ENCODE measurements around the gene DAZAP2.
"Not testable (repeated sequence)": the region's sequence is repeated elsewhere in the genome, so short reads cannot be mapped to it uniquely, and the experiment has no call there.

Gene DAZAP2

GRCh38 chr12:51253276-51253675 is 14.7 kb downstream of the DAZAP2 start:
- Histone ChIP-seq H3K4me2 (ENCODE audit: low read length) (no peak overlapping the region), H3K36me3 (replicated peaks; ENCODE audit: low read depth, low read length) (no peaks in the 10 kb centered on the region), H3K4me1 (ENCODE audit: low read length) (no peaks in the 10 kb centered on the region), H3K27ac (ENCODE audit: low read length) (no peak overlapping the region), H2AFZ (ENCODE audit: low read depth, low read length) (no peak overlapping the region), H4K20me1 (ENCODE audit: insufficient read depth, low read length) (no peaks in the 10 kb centered on the region), H3K27me3 (ENCODE audit: low read depth, low read length) (no peaks in the 10 kb centered on the region), H3K4me3 (ENCODE audit: low read length) (no peak overlapping the region), H3K9ac (ENCODE audit: low read length) (no peak overlapping the region), H3K9me3 (ENCODE audit: insufficient read depth, low read length) (no peaks in the 10 kb centered on the region), H3K79me2 (ENCODE audit: low read length) (no peaks in the 10 kb centered on the region)
- TF ChIP-seq EZH2phosphoT487 (IDR thresholded peaks at IDR 0.05; ENCODE audit: low read depth) (no peak), CTCF (IDR thresholded peaks at IDR 0.05; ENCODE audit: low read depth, low read length) (no peak)

- TF ChIP-seq CTCF (IDR thresholded peaks at IDR 0.05; ENCODE audit: low read depth, low read length) (no peak), EZH2phosphoT487 (IDR thresholded peaks at IDR 0.05; ENCODE audit: low read depth) (no peak)
- Histone ChIP-seq H3K9ac (ENCODE audit: low read length) (no peak overlapping the region), H3K9me3 (ENCODE audit: insufficient read depth, low read length) (no peaks in the 10 kb centered on the region), H2AFZ (ENCODE audit: low read depth, low read length) (no peak overlapping the region), H3K4me2 (ENCODE audit: low read length) (no peak overlapping the region), H4K20me1 (ENCODE audit: insufficient read depth, low read length) (no peaks in the 10 kb centered on the region), H3K36me3 (replicated peaks; ENCODE audit: low read depth, low read length) (no peaks in the 10 kb centered on the region), H3K79me2 (ENCODE audit: low read length) (no peaks in the 10 kb centered on the region), H3K4me1 (ENCODE audit: low read length) (no peaks in the 10 kb centered on the region), H3K27me3 (ENCODE audit: low read depth, low read length) (no peaks in the 10 kb centered on the region), H3K4me3 (ENCODE audit: low read length) (no peak overlapping the region), H3K27ac (ENCODE audit: low read length) (no peak overlapping the region)
Observed at GRCh38 chr12:51254536-51254935, 15.9 kb downstream of the DAZAP2 start.

- H3K4me3 ChIP-seq (ENCODE audit: low read length); H2AFZ ChIP-seq (ENCODE audit: low read depth, low read length); H3K9me3 ChIP-seq (ENCODE audit: insufficient read depth, low read length); H3K79me2 ChIP-seq (ENCODE audit: low read length); H3K9ac ChIP-seq (ENCODE audit: low read length); H3K4me2 ChIP-seq (ENCODE audit: low read length); H3K27me3 ChIP-seq (ENCODE audit: low read depth, low read length); H4K20me1 ChIP-seq (ENCODE audit: insufficient read depth, low read length); H3K27ac ChIP-seq (ENCODE audit: low read length); H3K4me1 ChIP-seq (ENCODE audit: low read length); H3K36me3 ChIP-seq (replicated peaks; ENCODE audit: low read depth, low read length): not testable (repeated sequence)
Observed at GRCh38 chr12:51259600-51259999, 21.0 kb downstream of the DAZAP2 start.

- Histone ChIP-seq H3K4me2 (ENCODE audit: low read length) (peak overlapping the region; percentile 31; the same call in 1 of the 2 replicates), H3K9me3 (ENCODE audit: insufficient read depth, low read length) (no peaks in the 10 kb centered on the region), H3K79me2 (ENCODE audit: low read length) (no peaks in the 10 kb centered on the region), H3K36me3 (replicated peaks; ENCODE audit: low read depth, low read length) (no peaks in the 10 kb centered on the region), H3K4me1 (ENCODE audit: low read length) (peaks cover 4% of the 10 kb centered on the region; the same call in 1 of the 2 replicates), H4K20me1 (ENCODE audit: insufficient read depth, low read length) (no peaks in the 10 kb centered on the region), H3K27ac (ENCODE audit: low read length) (no peak overlapping the region), H3K9ac (ENCODE audit: low read length) (no peak overlapping the region), H3K4me3 (ENCODE audit: low read length) (no peak overlapping the region), H2AFZ (ENCODE audit: low read depth, low read length) (no peak overlapping the region; the same call in 1 of the 2 replicates), H3K27me3 (ENCODE audit: low read depth, low read length) (no peaks in the 10 kb centered on the region)
- peak; percentile 54 for TF ChIP-seq CTCF (IDR thresholded peaks at IDR 0.05; ENCODE audit: low read depth, low read length)
- TF ChIP-seq EZH2phosphoT487 (IDR thresholded peaks at IDR 0.05; ENCODE audit: low read depth) = no peak
Observed at GRCh38 chr12:51262758-51263177, 24.1 kb downstream of the DAZAP2 start.

GRCh38 chr12:51263341-51263740 is 24.7 kb downstream of the DAZAP2 start:
- peaks cover 4% of the 10 kb centered on the region; the same call in 1 of the 2 replicates for H3K4me1 ChIP-seq (ENCODE audit: low read length)
- no peak overlapping the region for H3K4me3 ChIP-seq (ENCODE audit: low read length)
- TF ChIP-seq CTCF (IDR thresholded peaks at IDR 0.05; ENCODE audit: low read depth, low read length) (no peak), EZH2phosphoT487 (IDR thresholded peaks at IDR 0.05; ENCODE audit: low read depth) (no peak)
- H2AFZ ChIP-seq (ENCODE audit: low read depth, low read length) = no peak overlapping the region
- no peak overlapping the region for H3K9ac ChIP-seq (ENCODE audit: low read length)
- no peaks in the 10 kb centered on the region for H3K27me3 ChIP-seq (ENCODE audit: low read depth, low read length)
- no peaks in the 10 kb centered on the region for H4K20me1 ChIP-seq (ENCODE audit: insufficient read depth, low read length)
- no peaks in the 10 kb centered on the region for H3K79me2 ChIP-seq (ENCODE audit: low read length)
- H3K9me3 ChIP-seq (ENCODE audit: insufficient read depth, low read length) = no peaks in the 10 kb centered on the region
- H3K36me3 ChIP-seq (replicated peaks; ENCODE audit: low read depth, low read length) = no peaks in the 10 kb centered on the region
- no peak overlapping the region for H3K4me2 ChIP-seq (ENCODE audit: low read length)
- H3K27ac ChIP-seq (ENCODE audit: low read length) = no peak overlapping the region

Measured in OCI-LY3 (cell line).